Body of pancreas (tissue), 4 donors: ENCODE data around the gene PBX1. TPM values are rescaled to one million over a fixed set of nuclear protein-coding genes. Genes with fewer than 3 reads are reported as not detected.
A peak's percentile ranks its signal among the peaks of the same experiment; 100 is the strongest.

Experiments
- ATAC-seq: fragments of 150-250 bp; one replicate; pipeline ENCODE4 v1.9.1; 2016
- DNase-seq, 4 donors: peaks; one replicate each; pipeline ENCODE4 v3.0.0-alpha.2; 2019
- H3K27ac ChIP-seq, 4 donors: fragments of 200-600 bp; sonication (generic); 1 replicate in 3 of 4; 2 replicates in 1 of 4; pipeline versions ENCODE4 v1.5.1 to v1.6.1; 2016 to 2019; ENCODE audit warnings: mild to moderate bottlenecking in 1 of 4, mixed read lengths in 1 of 4, moderate library complexity in 1 of 4
- H3K27me3 ChIP-seq, 2 donors: fragments of 200-600 bp; sonication (generic); one replicate each; pipeline ENCODE4 v1.6.0; 2016; ENCODE audit warnings: mild to moderate bottlenecking in 1 of 2
- H3K36me3 ChIP-seq, 2 donors: fragments of 200-600 bp; sonication (generic); replicated peaks in 1 of 2; 2 replicates each; pipeline ENCODE4 v1.5.1; 2016; ENCODE audit warnings: low read depth in 2 of 2; ENCODE audit not compliant: insufficient read depth in 1 of 2
- H3K4me1 ChIP-seq: fragments of 200-600 bp; sonication (generic); one replicate; pipeline ENCODE4 v1.6.0; 2016
- H3K4me3 ChIP-seq, 2 donors: fragments of 200-600 bp; sonication (generic); 1 replicate in 1 of 2; 2 replicates in 1 of 2; pipeline ENCODE4 v1.5.1; 2016 to 2019
- H3K9me3 ChIP-seq, 3 donors: fragments of 200-600 bp; sonication (generic); 1 replicate in 2 of 3; 2 replicates in 1 of 3; pipeline ENCODE4 v1.5.1; 2016
- POLR2A ChIP-seq, 3 donors: fragments of 450-650 bp; IDR thresholded peaks; one replicate each; pipeline ENCODE4 v1.6.1; 2016; ENCODE audit warnings: antibody characterized with exemption in 3 of 3, mild to moderate bottlenecking in 2 of 3
- WGBS, 2 donors: methylation state at CpG; one replicate each; pipeline ENCODE4 v1.1.5; 2017; 5-methylcytosine and 5-hydroxymethylcytosine counted together
- intact Hi-C: fragments of 100-400 bp; cut with DNase I; formaldehyde crosslinking; loops from one replicate; pipeline ENCODE4 v1.15.1; 2023
- total RNA-seq, 2 donors: library from RNA; depleted of rRNA; stranded (reverse); fragments of >200 nt; gene quantifications; one replicate each; pipeline ENCODE4 v1.1.0, GENCODE V29; 2016
- TF ChIP-seq, protein P1 (sequence below), 7 experiments: fragments of 450-650 bp in 4 of 7; fragments of 200-600 bp in 3 of 7; sonication (generic) in 3 of 7; IDR thresholded peaks; one replicate each; pipeline ENCODE4 v1.5.1; 2016 to 2019; ENCODE audit warnings: antibody characterized with exemption in 7 of 7

PBX1 gene
- total RNA-seq, 2 donors from 2014 or later = 83.1 to 111 TPM

DNA sequence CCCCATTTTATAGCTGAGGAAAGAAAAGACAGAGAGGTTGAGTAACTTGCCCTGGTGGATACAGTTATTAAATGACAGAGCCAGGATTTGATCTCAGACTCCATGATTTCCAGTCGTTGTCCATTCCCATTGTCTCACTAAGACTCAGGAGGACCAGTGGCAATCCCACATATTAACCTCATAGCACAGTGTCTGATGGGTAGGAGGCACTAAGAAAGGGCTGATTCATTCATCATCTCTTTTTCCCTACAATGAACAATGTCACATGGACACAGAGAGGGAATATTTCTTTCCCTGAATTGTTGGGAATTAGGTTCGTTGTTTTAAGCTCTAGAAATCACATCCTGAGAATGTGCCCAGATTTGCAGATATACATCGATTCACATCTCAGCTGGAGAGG lies 99.9 kb downstream of the PBX1 start:
- no peak for ATAC-seq
- 24 to 26% methylated on average over 3 of the region's 3 CpGs for WGBS, 2 donors

DNA sequence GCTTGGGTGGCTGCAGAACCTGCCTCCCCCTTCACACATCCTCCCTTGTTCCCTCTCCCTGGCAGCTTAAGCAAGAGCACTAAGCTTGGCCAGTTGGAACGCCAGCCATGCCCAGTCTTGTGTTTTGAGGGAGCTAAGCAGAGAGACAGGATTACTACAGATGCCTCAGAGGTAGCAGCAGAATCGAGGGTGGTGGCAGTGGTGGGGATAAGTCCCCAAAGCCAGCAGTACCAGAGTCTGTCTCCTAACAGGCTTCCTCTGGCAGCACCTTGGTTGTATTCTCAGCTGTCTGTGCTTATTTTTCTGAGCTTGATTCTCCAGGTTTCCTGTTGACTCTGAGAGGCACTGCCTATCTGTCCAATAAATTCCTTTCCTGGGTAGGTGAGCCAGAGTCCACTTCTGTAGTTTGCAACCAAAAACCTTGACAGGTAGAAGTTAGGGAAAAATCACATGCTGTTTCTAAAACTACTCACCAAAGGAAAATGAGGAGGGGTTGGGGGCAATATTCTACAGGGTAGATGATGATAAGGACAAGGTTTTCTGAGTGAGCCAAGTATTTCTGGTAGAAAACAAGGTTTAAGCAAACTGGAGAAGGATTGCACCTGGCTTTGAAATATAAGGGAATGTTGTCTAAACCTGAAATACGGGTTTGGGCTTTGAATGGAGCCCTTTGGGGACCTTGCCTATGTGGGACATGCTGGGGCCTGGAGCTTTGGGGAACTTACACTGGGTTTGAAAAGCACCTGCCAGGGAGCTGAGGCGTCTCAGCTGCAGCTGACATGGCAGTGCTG lies 100.8 kb downstream of the PBX1 start:
- DNase-seq (peak; percentile 85 to 96 (median 92)), ATAC-seq (peak; percentile 87)
- TF ChIP-seq POLR2A (IDR thresholded peaks at IDR 0.05) = no peak
- TF ChIP-seq, protein P1, sequence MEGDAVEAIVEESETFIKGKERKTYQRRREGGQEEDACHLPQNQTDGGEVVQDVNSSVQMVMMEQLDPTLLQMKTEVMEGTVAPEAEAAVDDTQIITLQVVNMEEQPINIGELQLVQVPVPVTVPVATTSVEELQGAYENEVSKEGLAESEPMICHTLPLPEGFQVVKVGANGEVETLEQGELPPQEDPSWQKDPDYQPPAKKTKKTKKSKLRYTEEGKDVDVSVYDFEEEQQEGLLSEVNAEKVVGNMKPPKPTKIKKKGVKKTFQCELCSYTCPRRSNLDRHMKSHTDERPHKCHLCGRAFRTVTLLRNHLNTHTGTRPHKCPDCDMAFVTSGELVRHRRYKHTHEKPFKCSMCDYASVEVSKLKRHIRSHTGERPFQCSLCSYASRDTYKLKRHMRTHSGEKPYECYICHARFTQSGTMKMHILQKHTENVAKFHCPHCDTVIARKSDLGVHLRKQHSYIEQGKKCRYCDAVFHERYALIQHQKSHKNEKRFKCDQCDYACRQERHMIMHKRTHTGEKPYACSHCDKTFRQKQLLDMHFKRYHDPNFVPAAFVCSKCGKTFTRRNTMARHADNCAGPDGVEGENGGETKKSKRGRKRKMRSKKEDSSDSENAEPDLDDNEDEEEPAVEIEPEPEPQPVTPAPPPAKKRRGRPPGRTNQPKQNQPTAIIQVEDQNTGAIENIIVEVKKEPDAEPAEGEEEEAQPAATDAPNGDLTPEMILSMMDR (IDR thresholded peaks at IDR 0.05) = no peak
- peak overlapping the region; percentile 75 to 95 (median 86) for H3K27ac ChIP-seq
- H3K4me1 ChIP-seq = peaks cover 94% of the 10 kb centered on the region
- H3K9me3 ChIP-seq = no peaks in the 10 kb centered on the region
- no peak overlapping the region for H3K4me3 ChIP-seq
- no peaks in the 10 kb centered on the region for H3K36me3 ChIP-seq
- 20 to 28% methylated on average over 4 of the region's 4 CpGs for WGBS, 2 donors
- H3K27me3 ChIP-seq = no peaks in the 10 kb centered on the region
- intact Hi-C loops = no loop called here

More for the DNA sequence above, 99.9 kb downstream of the PBX1 start:
- intact Hi-C loops = no loop called here
- Histone ChIP-seq H3K27me3 (no peaks in the 10 kb centered on the region), H3K27ac (peak overlapping the region; percentile 75 to 95 (median 86)), H3K4me1 (peaks cover 94% of the 10 kb centered on the region), H3K36me3 (no peaks in the 10 kb centered on the region), H3K4me3 (no peak overlapping the region), H3K9me3 (no peaks in the 10 kb centered on the region)
- TF ChIP-seq, protein P1 (IDR thresholded peaks at IDR 0.05) = no peak
- TF ChIP-seq POLR2A (IDR thresholded peaks at IDR 0.05) = no peak
- DNase-seq = no peak

DNA sequence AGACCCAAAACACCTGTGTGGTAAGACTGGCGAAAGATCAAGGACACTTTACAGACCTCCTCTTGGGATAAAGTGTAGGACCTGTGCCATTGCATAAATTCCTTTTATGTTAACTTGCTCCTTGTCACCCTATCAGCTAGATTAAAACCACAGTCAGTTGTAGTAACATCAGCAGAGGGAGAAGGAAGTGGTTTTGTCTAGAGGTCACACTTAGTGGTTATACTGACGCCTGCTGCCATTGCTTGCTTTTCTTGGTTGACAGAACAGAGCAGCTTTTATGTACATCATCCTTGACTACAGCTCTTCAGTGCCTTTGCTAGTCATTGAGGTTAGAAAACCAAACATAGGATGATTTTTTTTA lies 101.4 kb downstream of the PBX1 start:
- no peaks in the 10 kb centered on the region for H3K36me3 ChIP-seq
- TF ChIP-seq POLR2A (IDR thresholded peaks at IDR 0.05) = no peak
- TF ChIP-seq, protein P1 (IDR thresholded peaks at IDR 0.05) = peak in 2 of 7 experiments; percentile 4 to 10
- 9 to 19% methylated on average over 2 of the region's 2 CpGs for WGBS, 2 donors
- ATAC-seq (no peak), DNase-seq (no peak)
- intact Hi-C loops = no loop called here
- no peaks in the 10 kb centered on the region for H3K9me3 ChIP-seq
- no peaks in the 10 kb centered on the region for H3K27me3 ChIP-seq
- peaks cover 91% of the 10 kb centered on the region for H3K4me1 ChIP-seq
- H3K27ac ChIP-seq = peak overlapping the region; percentile 75 to 95 (median 86)
- no peak overlapping the region for H3K4me3 ChIP-seq

DNA sequence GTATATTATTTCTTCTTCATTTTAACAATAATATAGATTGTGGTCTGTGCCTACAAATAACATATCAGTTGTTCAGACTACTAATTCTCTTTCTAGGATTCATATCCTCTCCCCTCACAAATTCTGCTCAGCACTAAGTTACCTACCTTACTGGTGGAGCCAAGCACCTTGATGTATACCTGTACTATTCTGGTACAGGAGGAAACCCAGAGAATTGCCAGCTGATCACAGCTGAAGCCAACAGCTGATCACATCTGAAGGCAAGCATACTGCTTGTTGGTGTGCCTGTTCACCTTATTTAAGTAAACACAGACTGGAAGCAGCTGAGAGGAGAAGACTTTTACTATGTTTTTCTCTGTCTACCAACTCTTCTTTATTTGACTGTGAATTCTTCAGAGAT lies 101.8 kb downstream of the PBX1 start:
- H3K4me1 ChIP-seq = peaks cover 87% of the 10 kb centered on the region
- no peak overlapping the region for H3K4me3 ChIP-seq
- H3K27me3 ChIP-seq = no peaks in the 10 kb centered on the region
- peak overlapping the region; percentile 75 to 95 (median 86) for H3K27ac ChIP-seq
- ATAC-seq (peak; percentile 16), DNase-seq (peak in 3 of 4 donors; percentile 69 to 76 (median 75))
- no peaks in the 10 kb centered on the region for H3K36me3 ChIP-seq
- intact Hi-C loops = no loop called here
- no peaks in the 10 kb centered on the region for H3K9me3 ChIP-seq
- TF ChIP-seq, protein P1 (IDR thresholded peaks at IDR 0.05) = no peak
- TF ChIP-seq POLR2A (IDR thresholded peaks at IDR 0.05) = no peak

DNA sequence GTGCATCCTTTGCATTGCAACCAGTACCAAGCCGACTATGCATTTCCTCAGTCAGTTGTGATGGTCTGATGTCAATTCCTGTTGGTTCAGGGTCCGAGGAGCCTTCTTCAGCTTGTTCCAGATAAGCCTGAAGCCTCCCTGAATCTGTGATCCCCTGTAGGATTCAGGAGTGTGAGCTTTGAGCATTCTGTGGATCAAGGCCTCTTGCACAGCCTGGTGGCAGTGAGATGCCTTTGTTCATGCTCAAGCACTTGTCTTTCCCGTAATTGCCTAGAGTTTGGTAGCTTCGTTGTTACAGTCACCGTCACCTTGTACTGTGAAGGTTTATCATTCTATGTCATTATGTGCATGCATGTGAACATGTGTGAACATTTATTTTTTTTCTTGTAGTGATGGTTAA lies 103.5 kb downstream of the PBX1 start:
- intact Hi-C loops = no loop called here
- peak overlapping the region; percentile 59 to 95 (median 86) for H3K27ac ChIP-seq
- peaks cover 80% of the 10 kb centered on the region for H3K4me1 ChIP-seq
- no peak for DNase-seq
- H3K27me3 ChIP-seq = no peaks in the 10 kb centered on the region
- H3K36me3 ChIP-seq = no peaks in the 10 kb centered on the region
- H3K9me3 ChIP-seq = no peaks in the 10 kb centered on the region
- ATAC-seq = no peak
- TF ChIP-seq POLR2A (IDR thresholded peaks at IDR 0.05) = no peak
- TF ChIP-seq, protein P1 (IDR thresholded peaks at IDR 0.05) = peak in 4 of 7 experiments; percentile 33 to 37 (median 35)
- H3K4me3 ChIP-seq = no peak overlapping the region
- WGBS, 2 donors = 45 to 55% methylated on average over 5 of the region's 5 CpGs
